PFSK-1 (cell line): ENCODE measurements around the gene PLEKHM1.

Experiments
- REST ChIP-seq, 2 experiments: IDR thresholded peaks; 2 replicates each; pipeline versions ENCODE4 v1.6.1 to v1.8.0; 2011 to 2012; ENCODE audit warnings: low read depth in 2 of 2, low read length in 2 of 2, control low read depth in 1 of 2, inconsistent platforms in 1 of 2, mild to moderate bottlenecking in 1 of 2, moderate library complexity in 1 of 2; ENCODE audit not compliant: insufficient read depth in 1 of 2
- TAF1 ChIP-seq: IDR thresholded peaks from 2 replicates; pipeline ENCODE4 v1.6.1; 2012; ENCODE audit warnings: low read length, control low read depth, borderline replicate concordance; ENCODE audit not compliant: insufficient read depth

DNA sequence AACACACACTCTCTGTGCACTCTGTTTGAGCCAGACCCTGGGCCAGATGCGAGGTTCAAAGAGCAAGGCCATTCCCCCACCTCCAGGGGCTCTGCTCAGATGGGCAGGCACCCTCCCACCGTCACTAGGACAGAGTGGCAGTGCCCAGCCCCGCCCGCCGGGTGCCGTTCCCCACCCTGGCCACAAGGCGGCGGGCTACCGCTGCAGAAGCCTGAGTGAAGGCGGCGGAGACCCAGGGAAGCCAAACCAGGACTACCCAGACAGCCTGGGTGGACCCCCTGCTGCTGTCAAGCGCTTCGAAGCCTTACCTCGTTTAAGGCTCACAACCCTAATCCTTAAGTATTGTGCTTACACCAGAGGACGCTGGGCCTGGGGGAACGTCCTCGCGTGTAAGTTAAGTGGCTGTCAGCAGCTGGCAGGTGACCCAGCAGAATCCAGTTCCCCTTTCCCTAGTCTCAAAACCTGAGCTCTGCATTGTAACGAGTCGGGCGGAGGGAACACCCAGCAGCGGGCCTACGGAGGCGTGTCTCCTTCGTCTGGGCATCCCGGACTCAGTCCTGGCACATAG lies 62.4 kb downstream of the PLEKHM1 start:
- TF ChIP-seq REST (IDR thresholded peaks at IDR 0.05; ENCODE audit: insufficient read depth in 1 of 2, low read depth in 2 of 2, low read length in 2 of 2) (no peak), TAF1 (no peak)
